MM.1S (cell line): Measurements from ENCODE around the gene OXSR1.
"Not testable (repeated sequence)": the region's sequence is repeated elsewhere in the genome, so short reads cannot be mapped to it uniquely, and the experiment has no call there.

ENCODE experiments used
- DNase-seq: peaks from one replicate; pipeline ENCODE4 v3.0.0-alpha.2; 2015
- H2AFZ ChIP-seq: fragments of 300-600 bp; sonication (generic); 2 replicates; pipeline ENCODE4 v1.6.0; 2016; ENCODE audit warnings: antibody characterized with exemption, low read length
- H3F3A ChIP-seq: fragments of 300-600 bp; sonication (generic); 2 replicates; pipeline ENCODE4 v1.6.1; 2016; ENCODE audit warnings: mild to moderate bottlenecking, antibody characterized with exemption, low read length, moderate library complexity, mixed read lengths; ENCODE audit not compliant: insufficient read depth
- H3K27ac ChIP-seq: fragments of 300-600 bp; sonication (generic); 2 replicates; pipeline ENCODE4 v1.5.1; 2016; ENCODE audit warnings: mild to moderate bottlenecking, low read length
- H3K27me3 ChIP-seq: fragments of 300-600 bp; sonication (generic); replicated peaks from 2 replicates; pipeline ENCODE4 v1.6.0; 2016; ENCODE audit warnings: low read length; ENCODE audit not compliant: insufficient read depth
- H3K36me3 ChIP-seq: fragments of 300-600 bp; sonication (generic); replicated peaks from 2 replicates; pipeline ENCODE4 v1.6.1; 2016; ENCODE audit warnings: mild to moderate bottlenecking, low read length, mixed read lengths; ENCODE audit not compliant: insufficient read depth
- H3K4me1 ChIP-seq: fragments of 300-600 bp; sonication (generic); 2 replicates; pipeline ENCODE4 v1.6.1; 2016; ENCODE audit warnings: low read length, mixed read lengths
- H3K4me2 ChIP-seq: fragments of 300-600 bp; sonication (generic); 2 replicates; pipeline ENCODE4 v1.6.0; 2016; ENCODE audit warnings: low read depth, low read length
- H3K4me3 ChIP-seq: fragments of 300-600 bp; sonication (generic); 2 replicates; pipeline ENCODE4 v1.5.1; 2016; ENCODE audit warnings: low read length, mixed read lengths
- H3K79me2 ChIP-seq: fragments of 300-600 bp; sonication (generic); 2 replicates; pipeline ENCODE4 v1.6.1; 2016; ENCODE audit warnings: mixed run types, low read length, mixed read lengths
- H3K9ac ChIP-seq: fragments of 300-600 bp; sonication (generic); 2 replicates; pipeline ENCODE4 v1.6.1; 2016; ENCODE audit warnings: low read length, mixed read lengths
- H3K9me2 ChIP-seq: fragments of 300-600 bp; sonication (generic); replicated peaks from 2 replicates; pipeline ENCODE4 v1.6.1; 2016; ENCODE audit warnings: mild to moderate bottlenecking, low read length, mixed read lengths; ENCODE audit not compliant: insufficient read depth
- H3K9me3 ChIP-seq: fragments of 300-600 bp; sonication (generic); replicated peaks from 2 replicates; pipeline ENCODE4 v1.6.1; 2016; ENCODE audit warnings: mild to moderate bottlenecking, low read length, mixed read lengths; ENCODE audit not compliant: insufficient read depth
- H4K20me1 ChIP-seq: fragments of 300-600 bp; sonication (generic); 2 replicates; pipeline ENCODE4 v1.6.1; 2016; ENCODE audit warnings: mild to moderate bottlenecking, low read length, moderate library complexity, mixed read lengths; ENCODE audit not compliant: insufficient read depth
- CTCF ChIP-seq: fragments of 300-600 bp; sonication (generic); IDR thresholded peaks from 2 replicates; pipeline ENCODE4 v1.5.1; 2016; ENCODE audit warnings: antibody characterized with exemption, low read length, mixed read lengths
- EZH2 ChIP-seq: fragments of 300-600 bp; sonication (generic); optimal IDR thresholded peaks from 2 replicates; pipeline ENCODE3; 2017; ENCODE audit warnings: low read depth, mild to moderate bottlenecking, antibody characterized with exemption, low read length, mixed read lengths
- EZH2phosphoT487 ChIP-seq: fragments of 300-600 bp; sonication (generic); IDR thresholded peaks from 2 replicates; pipeline ENCODE4 v1.6.1; 2018; ENCODE audit warnings: antibody characterized with exemption, low read length

The OXSR1 gene

GRCh38 chr3:38177181-38177580 lies 11.8 kb downstream of the OXSR1 start:
- no peak for TF ChIP-seq CTCF
- TF ChIP-seq EZH2 = no peak
- TF ChIP-seq EZH2phosphoT487 = no peak
- Histone ChIP-seq H3K4me2 (no peak overlapping the region), H3K4me3 (no peak overlapping the region), H3K27me3 (no peaks in the 10 kb centered on the region), H3K36me3 (no peaks in the 10 kb centered on the region), H3K9me3 (no peaks in the 10 kb centered on the region), H4K20me1 (no peaks in the 10 kb centered on the region; the same call in 1 of the 2 replicates), H3K4me1 (no peaks in the 10 kb centered on the region), H3K9ac (no peak overlapping the region), H3K9me2 (no peaks in the 10 kb centered on the region), H3K79me2 (peaks cover 76% of the 10 kb centered on the region), H2AFZ (no peak overlapping the region), H3K27ac (no peak overlapping the region), H3F3A (no peaks in the 10 kb centered on the region)
- no peak for DNase-seq

- H3K4me2 ChIP-seq = no peak overlapping the region
- H3K9me2 ChIP-seq = no peaks in the 10 kb centered on the region
- H3K9me3 ChIP-seq = no peaks in the 10 kb centered on the region
- peaks cover 10% of the 10 kb centered on the region for H3K79me2 ChIP-seq
- H4K20me1 ChIP-seq = no peaks in the 10 kb centered on the region
- no peak overlapping the region for H3K27ac ChIP-seq
- H3K27me3 ChIP-seq = no peaks in the 10 kb centered on the region
- TF ChIP-seq CTCF = no peak
- no peak for TF ChIP-seq EZH2phosphoT487
- DNase-seq = no peak
- H3K4me1 ChIP-seq = no peaks in the 10 kb centered on the region
- no peak overlapping the region for H2AFZ ChIP-seq
- no peak overlapping the region for H3K9ac ChIP-seq
- H3K36me3 ChIP-seq = no peaks in the 10 kb centered on the region
- H3F3A ChIP-seq = no peaks in the 10 kb centered on the region
- no peak overlapping the region for H3K4me3 ChIP-seq
Measured at GRCh38 chr3:38186781-38187180, 21.4 kb downstream of the OXSR1 start.

DNA sequence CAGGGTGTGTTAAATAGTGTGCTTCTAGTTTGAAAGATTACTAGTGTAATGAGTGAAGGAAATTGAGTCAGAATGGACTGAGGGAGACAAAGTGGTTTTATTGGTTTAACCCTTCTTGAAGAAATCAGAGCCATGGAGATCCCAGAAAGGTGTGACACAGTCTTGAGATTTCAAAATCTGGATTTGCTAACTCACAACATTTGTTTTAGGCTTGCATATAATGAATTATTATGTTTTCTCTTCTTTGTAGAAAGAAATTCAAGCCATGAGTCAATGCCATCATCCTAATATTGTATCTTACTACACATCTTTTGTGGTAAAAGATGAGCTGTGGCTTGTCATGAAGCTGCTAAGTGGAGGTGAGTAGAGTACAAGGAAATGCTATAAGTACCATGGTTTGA lies 25.1 kb downstream of the OXSR1 start:
- H3K27ac ChIP-seq = no peak overlapping the region
- no peaks in the 10 kb centered on the region for H3F3A ChIP-seq
- H3K4me2 ChIP-seq = no peak overlapping the region
- no peaks in the 10 kb centered on the region for H3K9me3 ChIP-seq
- H3K36me3 ChIP-seq = no peaks in the 10 kb centered on the region; the same call in 1 of the 2 replicates
- no peak for TF ChIP-seq CTCF
- TF ChIP-seq EZH2phosphoT487 = no peak
- TF ChIP-seq EZH2 = no peak
- H3K4me1 ChIP-seq = no peaks in the 10 kb centered on the region
- no peak for DNase-seq
- no peak overlapping the region for H2AFZ ChIP-seq
- H3K9me2 ChIP-seq = no peaks in the 10 kb centered on the region
- H3K4me3 ChIP-seq = no peak overlapping the region
- no peak overlapping the region for H3K9ac ChIP-seq
- no peaks in the 10 kb centered on the region for H3K79me2 ChIP-seq
- H3K27me3 ChIP-seq = no peaks in the 10 kb centered on the region
- no peaks in the 10 kb centered on the region for H4K20me1 ChIP-seq

GRCh38 chr3:38202931-38203330 lies 37.6 kb downstream of the OXSR1 start:
- H3K9me3 ChIP-seq, H3K27ac ChIP-seq, H3K36me3 ChIP-seq, H2AFZ ChIP-seq, H3K4me3 ChIP-seq, H3K9ac ChIP-seq, DNase-seq, H3K27me3 ChIP-seq, H3F3A ChIP-seq, H3K9me2 ChIP-seq, H3K4me2 ChIP-seq, H3K79me2 ChIP-seq, H3K4me1 ChIP-seq, H4K20me1 ChIP-seq: not testable (repeated sequence)
